GM03348 (cell line): ENCODE data around the gene WDR6.

Experiments
- DNase-seq: peaks from one replicate; pipeline ENCODE4 v3.0.0; 2012; ENCODE audit warnings: low spot score

The WDR6 gene

GRCh38 chr3:49007068-49007770, at the start of gene WDR6:
Gene WDR6 (plus strand): TSS chr3:49007391. CDS start chr3:49007432, 41 bp downstream.
- DNase-seq: peak; percentile 97

- DNase-seq: peak; percentile 11
These were observed 46.3 kb upstream of the WDR6 start for GRCh38 chr3:48960841-48961413.

- DNase-seq: no peak
These were observed 44.9 kb upstream of the WDR6 start for GRCh38 chr3:48962340-48962739.

GRCh38 chr3:48962939-48963338, 44.3 kb upstream of the WDR6 start:
- no peak for DNase-seq

- no peak for DNase-seq
These were observed 43.6 kb upstream of the WDR6 start for GRCh38 chr3:48963591-48963990.

GRCh38 chr3:48966367-48966766, 40.8 kb upstream of the WDR6 start:
- DNase-seq: no peak

GRCh38 chr3:48966876-48967361, 40.3 kb upstream of the WDR6 start:
- DNase-seq: no peak

- no peak for DNase-seq
These were observed 36.6 kb upstream of the WDR6 start for GRCh38 chr3:48970586-48970985.

GRCh38 chr3:48974076-48974864, 32.9 kb upstream of the WDR6 start:
- no peak for DNase-seq

GRCh38 chr3:48979451-48979850, 27.7 kb upstream of the WDR6 start:
- no peak for DNase-seq

GRCh38 chr3:48980295-48980694, 26.9 kb upstream of the WDR6 start:
- DNase-seq: no peak

- no peak for DNase-seq
These were observed 25.2 kb upstream of the WDR6 start for GRCh38 chr3:48982016-48982415.

GRCh38 chr3:48982686-48983085, 24.5 kb upstream of the WDR6 start:
- DNase-seq: no peak

GRCh38 chr3:48983096-48983495, 24.1 kb upstream of the WDR6 start:
- no peak for DNase-seq

GRCh38 chr3:48984663-48985062, 22.5 kb upstream of the WDR6 start:
- DNase-seq: no peak

GRCh38 chr3:48985831-48986376, 21.3 kb upstream of the WDR6 start:
- no peak for DNase-seq

GRCh38 chr3:48989126-48989795, 17.9 kb upstream of the WDR6 start:
- DNase-seq: peak; percentile 20

GRCh38 chr3:48989796-48990635, 17.2 kb upstream of the WDR6 start, which contains the start of gene P4HTM:
Gene P4HTM (plus strand): TSS chr3:48990241. CDS start chr3:48990257, 16 bp downstream.
- DNase-seq: peak; percentile 95

- DNase-seq: peak; percentile 36
These were observed 16.3 kb upstream of the WDR6 start for GRCh38 chr3:48990636-48991469.
